Ovary (tissue), 10 donors: Measurements from ENCODE around the gene SPATA19. TPM values are rescaled to one million over a fixed set of nuclear protein-coding genes. Genes with fewer than 3 reads are reported as not detected.

Experiments used
- DNase-seq, 5 donors: peaks; one replicate each; pipeline ENCODE4 v3.0.0-alpha.2; 2019 to 2020
- H3K27ac ChIP-seq, 2 donors: fragments of 200-600 bp; one replicate each; pipeline versions ENCODE4 v1.5.1 to v1.8.0; 2019 to 2022
- H3K27me3 ChIP-seq: fragments of 200-600 bp; one replicate; pipeline ENCODE4 v1.8.0; 2022
- H3K36me3 ChIP-seq: fragments of 200-600 bp; sonication (generic); one replicate; pipeline ENCODE4 v1.5.1; 2019
- H3K4me1 ChIP-seq: one replicate; pipeline ENCODE4 v1.8.1; 2013; ENCODE audit warnings: mild to moderate bottlenecking, moderate library complexity; ENCODE audit not compliant: insufficient read depth
- H3K4me3 ChIP-seq: fragments of 200-600 bp; sonication (generic); one replicate; pipeline ENCODE4 v1.5.1; 2017
- H3K9me3 ChIP-seq, 2 donors: fragments of 200-600 bp in 1 of 2; sonication (generic) in 1 of 2; one replicate each; pipeline versions ENCODE4 v1.5.1 to v1.8.1; 2013 to 2019; ENCODE audit warnings: mild to moderate bottlenecking in 1 of 2, moderate library complexity in 1 of 2
- CTCF ChIP-seq, 3 donors: fragments of 450-650 bp in 2 of 3; fragments of 200-600 bp in 1 of 3; IDR thresholded peaks; one replicate each; pipeline versions ENCODE4 v1.5.1 to v1.8.0; 2016 to 2022; ENCODE audit warnings: antibody characterized with exemption in 3 of 3, mild to moderate bottlenecking in 1 of 3
- EP300 ChIP-seq: sonication (generic); formaldehyde crosslinking; IDR thresholded peaks from one replicate; pipeline ENCODE4 v1.6.1; 2017; ENCODE audit warnings: antibody characterized with exemption
- POLR2A ChIP-seq: fragments of 450-650 bp; IDR thresholded peaks from one replicate; pipeline ENCODE4 v1.6.1; 2017; ENCODE audit warnings: antibody characterized with exemption, mild to moderate bottlenecking, moderate library complexity
- WGBS, 3 donors: extraction: QIAGEN DNeasy Blood & Tissue Kit in 1 of 3; methylation state at CpG; one replicate each; pipeline versions ENCODE4 v1.1.5 to v1.1.7; 2013 to 2017; 5-methylcytosine and 5-hydroxymethylcytosine counted together
- intact Hi-C, 4 donors: fragments of 100-400 bp; cut with DNase I; formaldehyde crosslinking; loops; one replicate each; pipeline versions ENCODE4 v1.11.0 to v1.15.1; 2022 to 2023
- long read RNA-seq, 3 donors: library from polyadenylated mRNA in 2 of 3; unstranded in 2 of 3; transcript quantifications; one replicate each; pipeline ENCODE4 v2.0.0 and lab custom pipeline, GENCODE V29; 2021 to 2026
- polyA plus RNA-seq, 2 donors: library from polyadenylated mRNA; stranded (reverse); fragments of 200-250 nt in 1 of 2; fragments of 350-450 nt in 1 of 2; fragmentation: Illumina TruSeq in 1 of 2; extraction: RNeasy Lipid Tissue Mini Kit (QIAGEN cat#74804) in 1 of 2; gene quantifications; one replicate each; pipeline ENCODE4 v1.2.3, GENCODE V29; 2013 to 2014
- total RNA-seq, 7 donors: library from RNA; depleted of rRNA in 2 of 7; stranded (reverse); fragments of >200 nt in 2 of 7; fragmentation: NEBNext Ultra II Directional in 3 of 7; extraction: Animal tissue kit (Norgen Biotek cat#: 25700) in 3 of 7; gene quantifications; one replicate each; pipeline versions ENCODE4 v1.1.0 to v1.2.4, GENCODE V29; 2016 to 2023
- donor health status: DM: no; HTN: no; CAD: no; lungs with moderate emphysema.
- donor health status: DM: no; HTN: no; CAD: no.
- donor health status: Bipolar disorder and iron deficiency.
- donor health status: DM: yes; HTN: yes; CAD: no.
- donor health status: DM: no; HTN: no; CAD: no.
- donor health status: DM: yes; HTN: yes; CAD: no.

The SPATA19 gene
- total RNA-seq = not detected
- polyA plus RNA-seq = not detected
- long read RNA-seq, donor 1 = 0 reads
- long read RNA-seq, donor 2 = 0 reads
- long read RNA-seq, donor 3 = 0 reads

GRCh38 chr11:133845413-133845812 is at the start of gene SPATA19:
Gene SPATA19 (minus strand): TSS chr11:133845513. CDS start chr11:133845446, 67 bp downstream.
- no peak within 1 kb of the TSS for H3K27ac ChIP-seq
- no peaks in the 10 kb centered on the region for H3K9me3 ChIP-seq
- no peaks in the 10 kb centered on the region for H3K36me3 ChIP-seq
- H3K4me1 ChIP-seq = no peaks in the 10 kb centered on the region
- H3K27me3 ChIP-seq = no peaks in the 10 kb centered on the region
- TF ChIP-seq POLR2A = no peak
- H3K4me3 ChIP-seq = no peak within 1 kb of the TSS
- intact Hi-C loops = no loop called here
- 59 to 67% (median 67%) methylated on average over 2 of the region's 2 CpGs for WGBS, 3 donors
- no peak for DNase-seq

GRCh38 chr11:133895061-133895479 is 49.8 kb upstream of the SPATA19 start:
- DNase-seq = no peak
- TF ChIP-seq EP300 (no peak), POLR2A (no peak), CTCF (IDR thresholded peaks at IDR 0.05) (no peak)
- no peaks in the 10 kb centered on the region for H3K4me1 ChIP-seq
- no peak overlapping the region for H3K4me3 ChIP-seq
- no peaks in the 10 kb centered on the region for H3K27me3 ChIP-seq
- no peaks in the 10 kb centered on the region for H3K36me3 ChIP-seq
- H3K9me3 ChIP-seq = no peaks in the 10 kb centered on the region
- no peak overlapping the region for H3K27ac ChIP-seq
- WGBS, 3 donors = 16 to 23% (median 18%) methylated on average over 10 of the region's 10 CpGs
- intact Hi-C loops = no loop called here

- 66 to 82% (median 71%) methylated on average over 14 of the region's 14 CpGs for WGBS, 3 donors
- intact Hi-C loops = no loop called here
These were observed 48.1 kb upstream of the SPATA19 start for GRCh38 chr11:133893381-133893780.

GRCh38 chr11:133892584-133893380 is 47.5 kb upstream of the SPATA19 start:
- intact Hi-C loops = no loop called here
- Histone ChIP-seq H3K9me3 (no peaks in the 10 kb centered on the region), H3K4me1 (no peaks in the 10 kb centered on the region), H3K36me3 (no peaks in the 10 kb centered on the region), H3K4me3 (no peak overlapping the region), H3K27me3 (no peaks in the 10 kb centered on the region), H3K27ac (no peak overlapping the region)
- no peak for TF ChIP-seq POLR2A
- TF ChIP-seq EP300 = no peak
- TF ChIP-seq CTCF (IDR thresholded peaks at IDR 0.05) = no peak
- 82 to 87% (median 83%) methylated on average over 19 of the region's 19 CpGs for WGBS, 3 donors
- DNase-seq = no peak

More at GRCh38 chr11:133893381-133893780, 48.1 kb upstream of the SPATA19 start:
- no peak for DNase-seq
- Histone ChIP-seq H3K4me1 (no peaks in the 10 kb centered on the region), H3K27ac (no peak overlapping the region), H3K27me3 (no peaks in the 10 kb centered on the region), H3K4me3 (no peak overlapping the region), H3K9me3 (no peaks in the 10 kb centered on the region), H3K36me3 (no peaks in the 10 kb centered on the region)
- no peak for TF ChIP-seq POLR2A
- TF ChIP-seq EP300 = no peak
- no peak for TF ChIP-seq CTCF (IDR thresholded peaks at IDR 0.05)

- no peak overlapping the region for H3K27ac ChIP-seq
- H3K4me3 ChIP-seq = no peak overlapping the region
- WGBS, 3 donors = 63 to 70% (median 65%) methylated on average over 8 of the region's 8 CpGs
- no peaks in the 10 kb centered on the region for H3K4me1 ChIP-seq
- H3K27me3 ChIP-seq = no peaks in the 10 kb centered on the region
- intact Hi-C loops = no loop called here
- H3K9me3 ChIP-seq = no peaks in the 10 kb centered on the region
- no peaks in the 10 kb centered on the region for H3K36me3 ChIP-seq
- TF ChIP-seq POLR2A = no peak
- no peak for TF ChIP-seq CTCF (IDR thresholded peaks at IDR 0.05)
- TF ChIP-seq EP300 = no peak
- no peak for DNase-seq
These were observed 46.8 kb upstream of the SPATA19 start for GRCh38 chr11:133892126-133892525.
